Common myeloid progenitor, CD34-positive (primary cell): ENCODE measurements around the gene ZNF550.
"Not testable (repeated sequence)": the region's sequence is repeated elsewhere in the genome, so short reads cannot be mapped to it uniquely, and the experiment has no call there.

Experiments used
- CTCF ChIA-PET: fragments of 350-600 bp; sonication (Branson Sonifier 250); formaldehyde crosslinking; loops from one replicate; lab custom pipeline; 2021; ENCODE audit warnings: antibody characterized with exemption; lab: Charles Lee
- POLR2A ChIA-PET: fragments of 350-600 bp; sonication (Branson Sonifier 250); formaldehyde crosslinking; loops from one replicate; lab custom pipeline; 2021; ENCODE audit warnings: antibody characterized with exemption; lab: Charles Lee
- DNase-seq, 3 donors: peaks; one replicate each; pipeline versions ENCODE4 v3.0.0 to v3.0.0-alpha.2; 2013
- H3K27ac ChIP-seq, 2 experiments: 1 replicate in 1 of 2; 2 replicates in 1 of 2; pipeline ENCODE4 v1.7.0; 2013; ENCODE audit warnings: inconsistent platforms in 2 of 2, low read length in 2 of 2, mild to moderate bottlenecking in 2 of 2, low read depth in 1 of 2, moderate library complexity in 1 of 2; ENCODE audit not compliant: severe bottlenecking in 2 of 2, insufficient read depth in 1 of 2, poor library complexity in 1 of 2
- H3K27me3 ChIP-seq, 5 experiments: replicated peaks in 2 of 5; 1 replicate in 3 of 5; 2 replicates in 2 of 5; pipeline versions ENCODE4 v1.6.1 to v1.7.0; 2013; ENCODE audit warnings: low read length in 4 of 5, mild to moderate bottlenecking in 2 of 5, moderate library complexity in 2 of 5, inconsistent platforms in 1 of 5; ENCODE audit not compliant: insufficient read depth in 5 of 5, control insufficient read depth in 4 of 5
- H3K36me3 ChIP-seq, 4 experiments: 1 replicate in 2 of 4; 2 replicates in 2 of 4; pipeline versions ENCODE4 v1.6.1 to v1.7.0; 2013; ENCODE audit warnings: low read length in 3 of 4, control low read depth in 1 of 4, mild to moderate bottlenecking in 1 of 4; ENCODE audit not compliant: control insufficient read depth in 4 of 4, insufficient read depth in 4 of 4
- H3K4me1 ChIP-seq, 4 experiments: 1 replicate in 3 of 4; 2 replicates in 1 of 4; pipeline versions ENCODE4 v1.6.1 to v1.7.1; 2013; ENCODE audit warnings: low read length in 3 of 4, mild to moderate bottlenecking in 3 of 4, control low read depth in 1 of 4, inconsistent platforms in 1 of 4, moderate library complexity in 1 of 4; ENCODE audit not compliant: control insufficient read depth in 4 of 4, insufficient read depth in 4 of 4; ENCODE audit errors: control extremely low read depth in 1 of 4
- H3K4me3 ChIP-seq, 7 experiments: 1 replicate in 4 of 7; 2 replicates in 3 of 7; pipeline versions ENCODE4 v1.5.1 to v1.7.0; 2013; ENCODE audit warnings: mild to moderate bottlenecking in 7 of 7, low read length in 6 of 7, moderate library complexity in 6 of 7, inconsistent platforms in 2 of 7, low read depth in 2 of 7, control low read depth in 1 of 7; ENCODE audit not compliant: insufficient read depth in 4 of 7, control insufficient read depth in 1 of 7; ENCODE audit errors: extremely low read depth in 1 of 7
- H3K9me3 ChIP-seq, 5 experiments: 1 replicate in 4 of 5; 2 replicates in 1 of 5; pipeline versions ENCODE4 v1.6.1 to v1.7.1; 2013; ENCODE audit warnings: low read length in 4 of 5, mild to moderate bottlenecking in 2 of 5, inconsistent platforms in 1 of 5, low read depth in 1 of 5, moderate library complexity in 1 of 5; ENCODE audit not compliant: control insufficient read depth in 4 of 5, insufficient read depth in 2 of 5; ENCODE audit errors: control extremely low read depth in 1 of 5
- WGBS: methylation state at CpG from one replicate; pipeline ENCODE4 v1.1.5; 2013; ENCODE audit not compliant: insufficient coverage; 5-methylcytosine and 5-hydroxymethylcytosine counted together

ZNF550 gene

DNA sequence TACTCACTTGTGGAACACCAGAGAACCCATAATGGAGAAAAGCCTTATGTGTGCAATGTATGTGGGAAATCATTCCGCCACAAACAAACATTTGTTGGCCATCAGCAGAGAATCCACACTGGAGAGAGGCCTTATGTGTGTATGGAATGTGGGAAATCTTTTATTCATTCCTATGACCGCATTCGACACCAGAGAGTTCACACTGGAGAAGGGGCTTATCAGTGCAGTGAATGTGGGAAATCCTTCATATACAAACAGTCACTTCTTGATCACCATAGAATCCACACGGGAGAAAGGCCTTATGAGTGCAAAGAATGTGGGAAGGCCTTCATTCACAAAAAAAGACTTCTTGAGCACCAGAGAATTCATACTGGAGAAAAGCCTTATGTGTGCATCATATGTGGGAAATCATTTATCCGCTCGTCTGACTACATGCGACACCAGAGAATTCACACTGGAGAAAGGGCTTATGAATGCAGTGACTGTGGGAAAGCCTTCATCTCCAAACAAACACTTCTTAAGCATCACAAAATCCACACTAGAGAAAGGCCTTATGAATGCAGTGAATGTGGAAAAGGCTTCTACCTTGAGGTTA, 21.6 kb downstream of the ZNF550 start:
- WGBS, result 100% methylated on average over 3 of the region's 7 CpGs
- H3K27me3 ChIP-seq, result no peaks in the 10 kb centered on the region
- peak in 1 of 3 donors; percentile 11 for DNase-seq
- no peak overlapping the region for H3K27ac ChIP-seq
- ChIA-PET POLR2A (no interaction called here), CTCF (no interaction called here)
- no peaks in the 10 kb centered on the region for H3K4me1 ChIP-seq
- H3K9me3 ChIP-seq, result peaks cover 21 to 93% (median 68%) of the 10 kb centered on the region in 5 experiments
- peak overlapping the region in 1 of 7 experiments; percentile 16 for H3K4me3 ChIP-seq
- peaks cover 56 to 100% (median 72%) of the 10 kb centered on the region in 4 experiments for H3K36me3 ChIP-seq

DNA sequence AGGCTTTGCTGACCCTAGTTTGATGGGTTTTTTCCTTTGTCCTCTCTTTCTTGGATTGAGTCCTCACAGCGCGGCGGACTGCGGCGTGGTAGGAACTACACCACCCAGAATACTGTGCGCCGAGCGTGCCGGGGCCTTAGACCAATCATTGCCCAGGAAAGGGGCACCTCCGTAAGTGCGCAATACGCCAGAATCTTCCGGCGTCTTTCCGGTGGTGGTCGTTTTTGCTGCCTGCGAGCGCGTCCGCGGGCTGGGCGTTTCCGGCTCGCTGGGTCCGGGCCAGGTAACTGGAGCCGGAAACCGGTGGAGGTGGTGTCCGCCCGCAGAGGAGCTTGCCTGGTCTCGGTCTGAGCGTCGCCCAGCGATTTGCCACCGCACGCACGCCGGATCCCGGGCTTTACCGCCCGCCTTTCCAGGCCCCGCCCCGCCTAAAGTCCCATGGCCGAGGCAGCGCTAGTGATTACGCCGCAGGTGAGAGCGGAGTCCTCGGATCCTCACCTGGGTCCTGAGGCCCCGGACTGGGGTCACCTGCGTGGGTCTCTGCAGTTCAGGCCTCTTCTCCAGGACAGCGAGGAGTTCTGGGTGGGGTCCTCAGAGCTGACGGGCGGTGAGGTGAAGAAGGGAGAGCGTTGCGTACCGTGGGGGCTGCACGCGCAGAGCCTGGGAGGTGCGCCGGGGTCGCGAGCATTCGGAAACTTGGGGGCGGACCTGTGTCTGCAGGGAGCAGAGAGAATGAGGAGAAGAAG, 32.4 kb downstream of the ZNF550 start, which contains the start of gene ZNF549:
ZNF549 (plus strand) TSS at position 221 of the 746 bp plus-strand sequence; CDS start at position 439, 218 bp downstream.
- peak within 1 kb of the TSS; percentile 83 to 97 (median 93) for H3K4me3 ChIP-seq
- POLR2A ChIA-PET, result no interaction called here
- CTCF ChIA-PET, result no interaction called here
- peak; percentile 94 to 97 (median 97) for DNase-seq
- WGBS, result under 1% methylated on average over 53 of the region's 64 CpGs
- H3K36me3 ChIP-seq, result peaks cover 10 to 20% (median 13%) of the 10 kb centered on the region in 4 experiments
- H3K27ac ChIP-seq, result peak within 1 kb of the TSS; percentile 61 to 83
- H3K9me3 ChIP-seq, result peaks cover 6 to 27% (median 13%) of the 10 kb centered on the region in 5 experiments
- H3K4me1 ChIP-seq, result peaks cover 2 to 15% (median 11%) of the 10 kb centered on the region in 4 experiments
- no peaks in the 10 kb centered on the region for H3K27me3 ChIP-seq

DNA sequence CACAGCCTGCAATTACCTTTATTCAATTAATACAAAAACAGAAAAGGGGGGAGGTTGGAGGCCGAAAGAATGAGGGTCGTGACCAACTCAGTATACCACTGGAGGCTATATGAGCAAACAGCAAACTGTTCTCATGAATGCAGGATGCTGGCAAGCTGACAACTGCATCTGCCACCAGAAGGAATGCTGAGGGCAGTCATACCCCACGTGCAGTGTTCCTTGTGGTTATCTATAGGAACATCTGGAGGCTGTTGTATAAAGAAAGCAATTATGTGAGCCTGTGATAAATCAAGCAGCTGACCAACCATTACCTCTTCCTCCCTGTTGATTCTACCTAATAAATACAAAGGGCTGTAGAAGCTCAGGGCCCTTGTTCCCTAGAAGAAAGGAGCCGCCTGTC, 41.6 kb downstream of the ZNF550 start:
- WGBS, result 95% methylated on average over 3 of the region's 4 CpGs
- H3K27me3 ChIP-seq, CTCF ChIA-PET, H3K27ac ChIP-seq, H3K4me3 ChIP-seq, POLR2A ChIA-PET, H3K4me1 ChIP-seq: not testable (repeated sequence)
- H3K9me3 ChIP-seq, result peaks cover 9 to 60% (median 26%) of the 10 kb centered on the region in 5 experiments
- peaks cover 6 to 52% (median 14%) of the 10 kb centered on the region in 4 experiments for H3K36me3 ChIP-seq
- DNase-seq, result peak in 1 of 3 donors; percentile 12

DNA sequence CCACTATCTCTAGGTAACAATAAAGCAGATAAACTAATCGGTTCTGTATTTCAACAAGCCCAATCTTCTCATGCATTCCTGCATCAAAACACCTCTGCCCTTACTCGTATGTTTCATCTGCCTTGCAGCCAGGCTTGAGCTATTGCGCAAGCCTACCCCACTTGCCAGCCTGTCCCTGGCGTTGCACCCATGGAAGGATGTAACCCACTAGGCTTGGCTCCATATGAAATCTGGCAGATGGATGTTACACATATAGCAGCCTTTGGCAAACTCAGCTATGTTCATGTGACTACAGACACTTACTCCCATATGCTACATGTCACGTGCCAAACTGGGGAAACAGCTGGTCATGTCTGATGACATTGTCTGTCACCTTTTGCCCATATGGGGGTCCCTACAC, 44.4 kb downstream of the ZNF550 start:
- WGBS, result 98% methylated on average over 5 of the region's 5 CpGs
- ChIA-PET CTCF (no interaction called here), POLR2A (no interaction called here)
- no peaks in the 10 kb centered on the region for H3K27me3 ChIP-seq
- DNase-seq, result no peak
- peaks cover 6 to 54% (median 14%) of the 10 kb centered on the region in 4 experiments for H3K36me3 ChIP-seq
- no peaks in the 10 kb centered on the region for H3K4me1 ChIP-seq
- H3K9me3 ChIP-seq, result peaks cover 9 to 70% (median 33%) of the 10 kb centered on the region in 5 experiments
- no peak overlapping the region for H3K27ac ChIP-seq
- H3K4me3 ChIP-seq, result no peak overlapping the region

DNA sequence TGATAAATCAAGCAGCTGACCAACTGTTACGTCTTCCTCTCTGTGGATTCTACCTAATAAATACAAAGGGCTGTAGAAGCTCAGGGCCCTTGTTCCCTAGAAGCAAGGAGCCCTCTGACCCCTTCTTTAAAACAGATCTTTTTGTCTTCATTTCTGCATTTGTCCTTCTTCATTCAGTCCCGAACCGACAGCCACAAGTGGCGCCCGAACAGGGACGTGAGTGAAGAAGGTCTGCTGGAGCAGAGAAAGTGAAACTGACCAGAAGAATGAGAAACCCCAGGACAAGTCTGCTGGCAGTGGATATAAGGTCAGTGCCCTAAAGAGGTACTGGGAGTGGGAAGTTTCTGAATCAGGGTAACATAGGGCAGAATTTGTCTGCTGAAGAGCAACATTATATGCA, 46.8 kb downstream of the ZNF550 start:
- no peaks in the 10 kb centered on the region for H3K4me1 ChIP-seq
- 100% methylated on average over 5 of the region's 6 CpGs for WGBS
- peaks cover 7 to 60% (median 16%) of the 10 kb centered on the region in 4 experiments for H3K36me3 ChIP-seq
- CTCF ChIA-PET, result no interaction called here
- H3K9me3 ChIP-seq, result peaks cover 10 to 79% (median 30%) of the 10 kb centered on the region in 5 experiments
- DNase-seq, result peak; percentile 16 to 59 (median 55)
- H3K4me3 ChIP-seq, result no peak overlapping the region
- H3K27ac ChIP-seq, result no peak overlapping the region
- H3K27me3 ChIP-seq, result no peaks in the 10 kb centered on the region
- POLR2A ChIA-PET, result no interaction called here

DNA sequence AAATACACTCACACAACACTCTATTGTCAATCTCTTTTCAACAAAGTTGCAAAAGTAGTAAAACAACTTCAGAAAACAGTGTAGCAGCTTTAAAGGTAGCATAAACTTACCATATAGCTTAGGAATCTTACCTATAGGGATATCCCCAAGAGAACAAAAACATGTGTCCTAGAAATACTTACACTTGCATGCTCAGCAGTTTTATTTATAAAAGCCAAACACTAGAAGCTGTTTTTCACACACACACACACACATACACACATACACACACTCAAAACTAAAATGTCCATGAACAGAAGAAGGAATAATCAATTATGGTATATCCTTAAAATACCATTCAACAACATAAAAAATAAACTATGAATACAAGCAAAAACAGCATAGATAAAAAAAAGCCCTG, 48.2 kb downstream of the ZNF550 start:
- ChIA-PET POLR2A (no interaction called here), CTCF (no interaction called here)
- Histone ChIP-seq H3K4me3 (no peak overlapping the region), H3K4me1 (no peaks in the 10 kb centered on the region), H3K27ac (no peak overlapping the region), H3K9me3 (peaks cover 15 to 79% (median 36%) of the 10 kb centered on the region in 5 experiments), H3K27me3 (no peaks in the 10 kb centered on the region), H3K36me3 (peaks cover 15 to 63% (median 26%) of the 10 kb centered on the region in 4 experiments)
- no peak for DNase-seq

DNA sequence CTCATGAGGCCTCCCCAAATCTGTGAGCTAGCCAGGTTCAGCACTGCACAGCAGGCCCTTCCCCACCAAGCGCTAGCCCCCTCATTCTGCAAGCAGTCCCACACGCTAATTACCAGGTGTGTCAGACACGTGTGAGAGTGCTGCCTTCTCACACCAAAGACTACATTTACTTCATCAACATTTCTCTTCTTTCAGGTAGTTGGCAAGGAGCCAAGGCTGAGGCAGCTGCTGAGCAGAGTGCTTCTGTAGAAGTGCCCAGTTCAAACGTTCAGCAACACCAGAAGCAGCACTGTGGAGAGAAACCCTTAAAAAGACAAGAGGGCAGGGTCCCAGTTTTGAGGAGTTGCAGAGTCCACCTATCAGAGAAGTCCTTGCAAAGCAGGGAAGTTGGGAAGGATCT, 53.5 kb downstream of the ZNF550 start:
- 98% methylated on average over 4 of the region's 4 CpGs for whole genome bisulfite sequencing
- Histone ChIP-seq H3K27me3 (no peaks in the 10 kb centered on the region), H3K4me1 (no peaks in the 10 kb centered on the region), H3K36me3 (peaks cover 31 to 72% (median 50%) of the 10 kb centered on the region in 4 experiments), H3K4me3 (no peak overlapping the region), H3K27ac (no peak overlapping the region), H3K9me3 (peaks cover 13 to 74% (median 46%) of the 10 kb centered on the region in 5 experiments)
- peak in 1 of 3 donors; percentile 7 for DNase-seq
- ChIA-PET POLR2A (no interaction called here), CTCF (no interaction called here)
